Ureter (tissue), 1 donor: ENCODE data around the gene COX4I2. TPM values are rescaled to one million over a fixed set of nuclear protein-coding genes. Genes with fewer than 3 reads are reported as not detected.
"Not testable (repeated sequence)": the region's sequence is repeated elsewhere in the genome, so short reads cannot be mapped to it uniquely, and the experiment has no call there.

Experiments used
- DNase-seq: peaks from one replicate; pipeline ENCODE4 v3.0.0-alpha.2; 2020; ENCODE audit warnings: low spot score
- total RNA-seq: library from RNA; stranded (reverse); gene quantifications from one replicate; pipeline ENCODE4 v1.2.4, GENCODE V29; 2023
- donor health status: DM: yes; HTN: yes; CAD: no.

The COX4I2 gene
- total RNA-seq, 1 donor from 2014 or later = 4.0 TPM

GRCh38 chr20:31653561-31653960 lies 15.8 kb downstream of the COX4I2 start:
- DNase-seq = no peak

- no peak for DNase-seq
Measured at GRCh38 chr20:31654534-31654933, 16.8 kb downstream of the COX4I2 start.

GRCh38 chr20:31661625-31662371 lies 24.1 kb downstream of the COX4I2 start:
- DNase-seq = peak; percentile 81

GRCh38 chr20:31662372-31662854 lies 24.7 kb downstream of the COX4I2 start:
- no peak for DNase-seq

- no peak for DNase-seq
Measured at GRCh38 chr20:31663524-31663837, 25.8 kb downstream of the COX4I2 start.

GRCh38 chr20:31663838-31664695 lies 26.4 kb downstream of the COX4I2 start:
- peak; percentile 57 for DNase-seq

GRCh38 chr20:31664696-31665354 lies 27.1 kb downstream of the COX4I2 start:
- no peak for DNase-seq

GRCh38 chr20:31665753-31666152 lies 28.0 kb downstream of the COX4I2 start:
- no peak for DNase-seq

GRCh38 chr20:31666258-31667042 lies 28.7 kb downstream of the COX4I2 start:
- DNase-seq = peak; percentile 59

GRCh38 chr20:31667315-31668285 lies 29.9 kb downstream of the COX4I2 start:
- no peak for DNase-seq

GRCh38 chr20:31668944-31669343 lies 31.2 kb downstream of the COX4I2 start:
- DNase-seq = not testable (repeated sequence)

- no peak for DNase-seq
Measured at GRCh38 chr20:31669876-31670275, 32.2 kb downstream of the COX4I2 start.

GRCh38 chr20:31670371-31671228 lies 32.9 kb downstream of the COX4I2 start:
- DNase-seq = peak; percentile 70

GRCh38 chr20:31671324-31671723 lies 33.6 kb downstream of the COX4I2 start:
- DNase-seq = no peak

- DNase-seq = no peak
Measured at GRCh38 chr20:31673435-31673834, 35.7 kb downstream of the COX4I2 start.

GRCh38 chr20:31673943-31674463 lies 36.3 kb downstream of the COX4I2 start:
- DNase-seq = no peak

- peak; percentile 71 for DNase-seq
Measured at GRCh38 chr20:31674895-31675827, 37.4 kb downstream of the COX4I2 start.
